HepG2 (cell line): ENCODE results near the gene A4GNT. TPM values are rescaled to one million over a fixed set of nuclear protein-coding genes. Genes with fewer than 3 reads are reported as not detected.

ENCODE experiments used
- ASH2L ChIP-seq: fragments of 300-600, 200-600 bp; sonication (generic); IDR thresholded peaks from 2 replicates; pipeline ENCODE4 v1.7.0; 2017; ENCODE audit warnings: low read depth, mild to moderate bottlenecking, moderate library complexity, mixed read lengths, low read length; ENCODE audit not compliant: insufficient read length
- CREB1 ChIP-seq, 2 experiments: fragments of 450-650 bp in 1 of 2; IDR thresholded peaks; 2 replicates each; pipeline ENCODE4 v1.6.1; 2016 to 2017; ENCODE audit warnings: control low read depth in 1 of 2, mild to moderate bottlenecking in 1 of 2, missing compliant biosample characterization in 1 of 2, missing genetic modification characterization in 1 of 2
- HINFP ChIP-seq: sonication (generic); formaldehyde crosslinking; IDR thresholded peaks from 2 replicates; pipeline ENCODE4 v1.4.0; 2020; ENCODE audit warnings: low read depth, mild to moderate bottlenecking, missing genetic modification reagents
- KAT7 ChIP-seq: IDR thresholded peaks from 2 replicates; pipeline ENCODE4 v1.6.1; 2018; ENCODE audit warnings: borderline replicate concordance, missing compliant biosample characterization
- RNF2 ChIP-seq: fragments of 450-650 bp; conservative IDR thresholded peaks from 2 replicates; pipeline ENCODE4 v1.6.1; 2016; ENCODE audit warnings: low read depth
- ZBTB38 ChIP-seq: sonication (generic); formaldehyde crosslinking; IDR thresholded peaks from 2 replicates; pipeline ENCODE4 v1.5.1; 2020; ENCODE audit warnings: mild to moderate bottlenecking, missing genetic modification reagents
- ZNF292 ChIP-seq: sonication (generic); formaldehyde crosslinking; IDR thresholded peaks from 2 replicates; pipeline ENCODE4 v1.8.1; 2022; ENCODE audit warnings: mild to moderate bottlenecking, low read depth, missing genetic modification reagents, borderline replicate concordance
- ZNF331 ChIP-seq: sonication (generic); formaldehyde crosslinking; IDR thresholded peaks from 2 replicates; pipeline ENCODE4 v1.4.0; 2020; ENCODE audit warnings: missing genetic modification reagents
- ZNF543 ChIP-seq: sonication (generic); formaldehyde crosslinking; IDR thresholded peaks from 2 replicates; pipeline ENCODE4 v1.4.0; 2020; ENCODE audit warnings: mild to moderate bottlenecking, missing genetic modification reagents
- ZNF572 ChIP-seq: sonication (generic); formaldehyde crosslinking; IDR thresholded peaks from 2 replicates; pipeline ENCODE4 v1.5.1; 2020; ENCODE audit warnings: mild to moderate bottlenecking, missing genetic modification reagents
- ZNF598 ChIP-seq: sonication (generic); formaldehyde crosslinking; IDR thresholded peaks from 2 replicates; pipeline ENCODE4 v1.5.1; 2020; ENCODE audit warnings: mild to moderate bottlenecking, missing genetic modification reagents, borderline replicate concordance
- ZNF720 ChIP-seq: sonication (generic); formaldehyde crosslinking; IDR thresholded peaks from 2 replicates; pipeline ENCODE4 v1.4.0; 2020; ENCODE audit warnings: missing genetic modification reagents
- ZNF777 ChIP-seq: sonication (generic); formaldehyde crosslinking; IDR thresholded peaks from 2 replicates; pipeline ENCODE4 v1.4.0; 2020; ENCODE audit warnings: missing genetic modification reagents
- ZNF788 ChIP-seq: sonication (generic); formaldehyde crosslinking; IDR thresholded peaks from 2 replicates; pipeline ENCODE4 v1.5.0; 2020; ENCODE audit warnings: mild to moderate bottlenecking, missing genetic modification reagents, borderline replicate concordance
- ZNF841 ChIP-seq: sonication (generic); formaldehyde crosslinking; IDR thresholded peaks from 2 replicates; pipeline ENCODE4 v1.8.1; 2023; ENCODE audit warnings: missing genetic modification reagents, borderline replicate concordance
- ZSCAN20 ChIP-seq: sonication (generic); formaldehyde crosslinking; IDR thresholded peaks from 2 replicates; pipeline ENCODE4 v1.4.0; 2020; ENCODE audit warnings: missing genetic modification reagents, mild to moderate bottlenecking, borderline replicate concordance
- polyA plus RNA-seq, 8 experiments: library from polyadenylated mRNA; depleted of rRNA in 3 of 8; stranded (reverse) in 7 of 8; unstranded in 1 of 8; fragments of >200 nt; fragmentation: Illumina TruSeq in 4 of 8; extraction: Trizol in 4 of 8; gene quantifications; 2 replicates each; pipeline versions ENCODE4 v1.2.1 to v1.2.3, GENCODE V29; 2011 to 2016; ENCODE audit warnings: low read depth in 4 of 8, missing spikeins in 1 of 8, mixed read lengths in 1 of 8; ENCODE audit not compliant: insufficient read depth in 1 of 8
- total RNA-seq, 5 experiments: library from RNA; depleted of rRNA; stranded (reverse); fragments of >200 nt; fragmentation: Illumina TruSeq; extraction: Trizol; gene quantifications; 2 replicates each; pipeline ENCODE4 v1.2.3, GENCODE V29; 2016; ENCODE audit warnings: low read depth in 1 of 5
- TF ChIP-seq, protein P1 (sequence below): IDR thresholded peaks from 2 replicates; pipeline ENCODE4 v1.4.0; 2020; ENCODE audit warnings: mild to moderate bottlenecking, missing genetic modification reagents
- TF ChIP-seq, protein P2 (sequence below): sonication (generic); formaldehyde crosslinking; IDR thresholded peaks from 2 replicates; pipeline ENCODE4 v1.9.0; 2021; ENCODE audit warnings: missing genetic modification reagents, borderline replicate concordance
- TF ChIP-seq, protein P3 (sequence below): IDR thresholded peaks from 2 replicates; pipeline ENCODE4 v1.6.1; 2012; ENCODE audit warnings: inconsistent platforms
- TF ChIP-seq, protein P4 (sequence below): IDR thresholded peaks from 2 replicates; pipeline ENCODE4 v1.6.1; 2016; ENCODE audit warnings: missing compliant biosample characterization, missing genetic modification reagents, borderline replicate concordance

Gene A4GNT
- total and polyA plus RNA-seq, 2 of the 13 experiments (the other 11 are each of a cell fraction or from before 2014, with no cell fraction given), result not detected

- TF ChIP-seq, protein P1, sequence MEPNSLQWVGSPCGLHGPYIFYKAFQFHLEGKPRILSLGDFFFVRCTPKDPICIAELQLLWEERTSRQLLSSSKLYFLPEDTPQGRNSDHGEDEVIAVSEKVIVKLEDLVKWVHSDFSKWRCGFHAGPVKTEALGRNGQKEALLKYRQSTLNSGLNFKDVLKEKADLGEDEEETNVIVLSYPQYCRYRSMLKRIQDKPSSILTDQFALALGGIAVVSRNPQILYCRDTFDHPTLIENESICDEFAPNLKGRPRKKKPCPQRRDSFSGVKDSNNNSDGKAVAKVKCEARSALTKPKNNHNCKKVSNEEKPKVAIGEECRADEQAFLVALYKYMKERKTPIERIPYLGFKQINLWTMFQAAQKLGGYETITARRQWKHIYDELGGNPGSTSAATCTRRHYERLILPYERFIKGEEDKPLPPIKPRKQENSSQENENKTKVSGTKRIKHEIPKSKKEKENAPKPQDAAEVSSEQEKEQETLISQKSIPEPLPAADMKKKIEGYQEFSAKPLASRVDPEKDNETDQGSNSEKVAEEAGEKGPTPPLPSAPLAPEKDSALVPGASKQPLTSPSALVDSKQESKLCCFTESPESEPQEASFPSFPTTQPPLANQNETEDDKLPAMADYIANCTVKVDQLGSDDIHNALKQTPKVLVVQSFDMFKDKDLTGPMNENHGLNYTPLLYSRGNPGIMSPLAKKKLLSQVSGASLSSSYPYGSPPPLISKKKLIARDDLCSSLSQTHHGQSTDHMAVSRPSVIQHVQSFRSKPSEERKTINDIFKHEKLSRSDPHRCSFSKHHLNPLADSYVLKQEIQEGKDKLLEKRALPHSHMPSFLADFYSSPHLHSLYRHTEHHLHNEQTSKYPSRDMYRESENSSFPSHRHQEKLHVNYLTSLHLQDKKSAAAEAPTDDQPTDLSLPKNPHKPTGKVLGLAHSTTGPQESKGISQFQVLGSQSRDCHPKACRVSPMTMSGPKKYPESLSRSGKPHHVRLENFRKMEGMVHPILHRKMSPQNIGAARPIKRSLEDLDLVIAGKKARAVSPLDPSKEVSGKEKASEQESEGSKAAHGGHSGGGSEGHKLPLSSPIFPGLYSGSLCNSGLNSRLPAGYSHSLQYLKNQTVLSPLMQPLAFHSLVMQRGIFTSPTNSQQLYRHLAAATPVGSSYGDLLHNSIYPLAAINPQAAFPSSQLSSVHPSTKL, result peak; percentile 52
- TF ChIP-seq CREB1 (IDR thresholded peaks at IDR 0.05), result no peak
- no peak; the same call in 1 of the 2 replicates for TF ChIP-seq CREB1 (CRISPR knock-in tag; IDR thresholded peaks at IDR 0.05)
- TF ChIP-seq, protein P2, sequence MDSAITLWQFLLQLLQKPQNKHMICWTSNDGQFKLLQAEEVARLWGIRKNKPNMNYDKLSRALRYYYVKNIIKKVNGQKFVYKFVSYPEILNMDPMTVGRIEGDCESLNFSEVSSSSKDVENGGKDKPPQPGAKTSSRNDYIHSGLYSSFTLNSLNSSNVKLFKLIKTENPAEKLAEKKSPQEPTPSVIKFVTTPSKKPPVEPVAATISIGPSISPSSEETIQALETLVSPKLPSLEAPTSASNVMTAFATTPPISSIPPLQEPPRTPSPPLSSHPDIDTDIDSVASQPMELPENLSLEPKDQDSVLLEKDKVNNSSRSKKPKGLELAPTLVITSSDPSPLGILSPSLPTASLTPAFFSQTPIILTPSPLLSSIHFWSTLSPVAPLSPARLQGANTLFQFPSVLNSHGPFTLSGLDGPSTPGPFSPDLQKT (CRISPR knock-in tag), result no peak
- TF ChIP-seq ZNF598 (CRISPR knock-in tag), result no peak
- peak; percentile 63; the same call in 1 of the 2 replicates for TF ChIP-seq ZNF543 (CRISPR knock-in tag)
- TF ChIP-seq HINFP (CRISPR knock-in tag), result peak; percentile 47; the same call in 1 of the 2 replicates
- peak; percentile 12; the same call in 1 of the 2 replicates for TF ChIP-seq ZNF331 (CRISPR knock-in tag)
- TF ChIP-seq, protein P3, sequence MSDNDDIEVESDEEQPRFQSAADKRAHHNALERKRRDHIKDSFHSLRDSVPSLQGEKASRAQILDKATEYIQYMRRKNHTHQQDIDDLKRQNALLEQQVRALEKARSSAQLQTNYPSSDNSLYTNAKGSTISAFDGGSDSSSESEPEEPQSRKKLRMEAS, result peak; percentile 82
- TF ChIP-seq ZNF720, result no peak
- TF ChIP-seq ASH2L, result peak; percentile 91
- peak; percentile 70; the same call in 1 of the 2 replicates for TF ChIP-seq KAT7
- peak; percentile 22; the same call in 1 of the 2 replicates for TF ChIP-seq ZNF777 (CRISPR knock-in tag)
- 0 out of 2 replicates have a peak, but pooled peaks have one; percentile 27 for TF ChIP-seq RNF2
- TF ChIP-seq ZNF788, result 0 out of 2 replicates have a peak, but pooled peaks have one; percentile 13
- peak; percentile 100 for TF ChIP-seq ZSCAN20 (CRISPR knock-in tag)
- no peak for TF ChIP-seq ZNF841 (CRISPR knock-in tag)
- TF ChIP-seq ZBTB38 (CRISPR knock-in tag), result peak; percentile 53; the same call in 1 of the 2 replicates
- TF ChIP-seq ZNF572 (CRISPR knock-in tag), result no peak
- TF ChIP-seq ZNF292 (CRISPR knock-in tag), result peak; percentile 69; the same call in 1 of the 2 replicates
- TF ChIP-seq, protein P4, sequence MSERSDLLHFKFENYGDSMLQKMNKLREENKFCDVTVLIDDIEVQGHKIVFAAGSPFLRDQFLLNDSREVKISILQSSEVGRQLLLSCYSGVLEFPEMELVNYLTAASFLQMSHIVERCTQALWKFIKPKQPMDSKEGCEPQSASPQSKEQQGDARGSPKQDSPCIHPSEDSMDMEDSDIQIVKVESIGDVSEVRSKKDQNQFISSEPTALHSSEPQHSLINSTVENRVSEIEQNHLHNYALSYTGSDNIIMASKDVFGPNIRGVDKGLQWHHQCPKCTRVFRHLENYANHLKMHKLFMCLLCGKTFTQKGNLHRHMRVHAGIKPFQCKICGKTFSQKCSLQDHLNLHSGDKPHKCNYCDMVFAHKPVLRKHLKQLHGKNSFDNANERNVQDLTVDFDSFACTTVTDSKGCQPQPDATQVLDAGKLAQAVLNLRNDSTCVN (CRISPR knock-in tag), result 0 out of 2 replicates have a peak, but pooled peaks have one; percentile 41
Observed at GRCh38 chr3:138174421-138175131, 42.4 kb upstream of the A4GNT start, which contains the start of gene DBR1 (continued).
